Activated naive CD4-positive, alpha-beta T cell (primary cell): ENCODE measurements around the gene LIPG.

Experiments
- DNase-seq, 4 experiments: peaks; one replicate each; lab custom pipeline; 2025; lab: John Stamatoyannopoulos, UW

LIPG gene

DNA sequence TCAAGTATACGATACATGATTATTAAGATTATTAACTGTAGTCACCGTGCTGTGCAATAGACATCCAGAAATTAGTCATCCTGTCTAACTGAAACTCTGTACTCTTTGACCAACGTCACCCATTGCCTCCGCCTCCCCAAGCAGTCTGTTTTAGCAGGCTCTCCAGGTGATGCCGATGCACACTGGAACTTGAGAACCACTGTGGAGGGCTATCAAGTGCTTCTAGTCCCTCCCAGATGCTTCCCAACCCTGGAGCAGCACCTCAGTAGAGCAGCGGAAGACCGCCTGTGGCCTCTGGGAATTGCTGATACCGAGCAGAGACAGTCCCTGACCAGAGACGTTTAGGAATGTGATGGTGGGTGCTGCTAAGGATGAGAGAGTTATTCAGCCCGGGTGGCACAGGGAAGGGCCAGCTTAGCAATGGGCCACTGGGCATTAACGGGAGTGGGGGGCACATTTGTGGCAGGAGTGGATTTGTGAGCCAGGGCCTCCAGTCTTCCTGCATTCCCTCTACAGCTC is 50.7 kb downstream of the LIPG start:
- DNase-seq: no peak

GRCh38 chr18:49613141-49613640 is 51.3 kb downstream of the LIPG start:
- DNase-seq: no peak

GRCh38 chr18:49613641-49614151 is 51.8 kb downstream of the LIPG start:
- no peak for DNase-seq

DNA sequence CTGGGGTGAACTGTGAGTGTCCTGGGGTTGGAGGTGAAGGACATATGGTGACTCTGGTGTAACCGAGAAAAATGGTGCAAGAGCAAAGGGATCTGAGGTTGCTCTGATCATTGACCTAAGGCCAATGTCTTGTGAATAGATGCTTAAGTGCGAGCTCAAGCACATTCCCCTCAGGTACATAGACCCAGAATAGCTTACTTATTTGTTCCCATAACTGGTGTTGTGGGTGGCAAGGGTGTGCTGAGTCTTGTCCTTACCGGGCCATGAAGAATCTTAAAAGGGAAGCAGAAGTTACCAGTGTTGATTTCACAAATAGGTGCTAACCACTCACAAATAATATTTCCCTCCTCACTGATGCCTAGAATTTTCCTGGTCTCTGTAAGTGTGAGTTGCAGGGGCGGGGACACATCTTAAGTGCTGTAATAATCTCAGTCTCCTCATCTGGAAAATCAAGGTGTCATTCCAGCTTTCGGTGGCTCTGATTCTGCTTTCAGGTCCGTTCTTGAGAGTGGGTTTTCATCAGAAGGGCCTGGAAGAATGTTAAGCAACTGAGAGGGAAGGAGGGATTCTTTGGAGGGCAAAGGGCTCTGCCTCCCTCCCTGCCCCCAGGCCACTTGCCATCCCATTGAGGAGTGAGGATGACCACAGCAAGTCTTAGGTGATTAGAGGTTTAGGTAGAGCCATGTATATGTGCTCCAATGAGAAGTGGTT is 54.9 kb downstream of the LIPG start:
- no peak for DNase-seq

- no peak for DNase-seq
Measured at GRCh38 chr18:49617329-49617695, 55.5 kb downstream of the LIPG start.

GRCh38 chr18:49617865-49618264 is 56.0 kb downstream of the LIPG start:
- no peak for DNase-seq

DNA sequence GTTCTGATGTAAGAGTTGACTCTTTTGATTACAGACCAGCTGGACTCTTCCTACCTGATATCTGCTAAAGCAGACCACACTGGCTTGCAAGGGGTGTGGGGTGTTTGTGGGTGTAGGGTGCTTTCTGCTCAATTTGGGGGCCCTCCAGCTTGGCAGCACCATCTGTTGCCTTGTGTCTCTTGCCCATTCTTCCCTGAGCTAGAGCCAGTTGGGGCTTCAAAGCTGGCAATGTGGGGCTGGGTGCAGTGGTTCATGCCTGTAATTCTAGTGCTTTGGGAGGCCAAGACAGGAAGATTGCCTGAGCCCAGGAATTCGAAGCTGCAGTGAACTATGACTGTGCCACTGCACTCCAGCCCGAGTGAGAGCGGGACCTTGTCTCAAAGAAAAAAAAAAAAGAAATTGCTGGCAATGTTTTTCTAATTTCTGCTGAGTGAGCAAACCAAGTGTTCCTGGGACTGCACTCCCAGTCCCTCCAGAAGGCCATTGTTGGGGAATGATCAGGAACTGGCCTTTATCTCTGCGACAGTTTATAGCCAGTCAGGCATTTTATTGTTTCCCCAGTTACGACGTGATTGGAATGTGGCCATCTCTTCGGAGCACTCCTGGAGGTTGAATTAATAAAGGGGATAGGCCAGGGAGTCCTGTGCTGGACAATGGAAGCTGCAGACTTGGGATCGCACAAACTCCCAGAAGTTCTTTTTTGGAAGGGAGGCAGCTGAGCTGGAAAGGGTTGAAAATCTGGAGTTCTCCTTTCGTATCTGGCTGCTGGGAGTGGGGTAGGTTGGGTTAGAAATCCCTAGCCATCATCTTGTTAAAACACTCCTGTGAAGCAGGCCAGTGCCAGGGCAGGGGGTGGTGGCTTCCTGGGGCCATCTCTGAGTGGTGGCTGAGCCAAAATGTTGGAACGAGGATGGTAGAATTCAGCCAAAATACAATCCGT is 57.2 kb downstream of the LIPG start:
- no peak for DNase-seq

- no peak for DNase-seq
Measured at GRCh38 chr18:49619801-49620200, 57.9 kb downstream of the LIPG start.

DNA sequence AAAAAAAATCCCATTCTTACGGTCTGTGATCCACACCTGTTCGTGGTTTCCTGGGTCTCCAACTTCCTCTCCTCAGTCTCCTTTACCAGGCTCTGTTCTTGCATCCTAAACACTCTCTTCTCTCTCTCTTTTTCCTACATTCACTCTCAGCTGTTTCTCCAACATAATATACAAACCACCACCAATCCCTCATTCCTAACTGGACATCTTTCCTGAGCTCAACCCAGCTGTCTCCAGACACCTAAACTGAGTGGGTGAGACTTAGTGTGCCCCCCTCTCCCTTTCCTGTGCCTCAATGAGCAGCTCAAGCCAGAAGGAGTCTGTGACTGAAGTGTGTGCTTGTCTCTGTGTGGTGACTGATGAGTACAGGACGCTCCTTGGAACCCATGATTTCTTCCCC is 59.4 kb downstream of the LIPG start:
- no peak for DNase-seq

- no peak for DNase-seq
Measured at GRCh38 chr18:49621717-49622351, 60.0 kb downstream of the LIPG start.

GRCh38 chr18:49623571-49623970 is 61.7 kb downstream of the LIPG start:
- DNase-seq: no peak

DNA sequence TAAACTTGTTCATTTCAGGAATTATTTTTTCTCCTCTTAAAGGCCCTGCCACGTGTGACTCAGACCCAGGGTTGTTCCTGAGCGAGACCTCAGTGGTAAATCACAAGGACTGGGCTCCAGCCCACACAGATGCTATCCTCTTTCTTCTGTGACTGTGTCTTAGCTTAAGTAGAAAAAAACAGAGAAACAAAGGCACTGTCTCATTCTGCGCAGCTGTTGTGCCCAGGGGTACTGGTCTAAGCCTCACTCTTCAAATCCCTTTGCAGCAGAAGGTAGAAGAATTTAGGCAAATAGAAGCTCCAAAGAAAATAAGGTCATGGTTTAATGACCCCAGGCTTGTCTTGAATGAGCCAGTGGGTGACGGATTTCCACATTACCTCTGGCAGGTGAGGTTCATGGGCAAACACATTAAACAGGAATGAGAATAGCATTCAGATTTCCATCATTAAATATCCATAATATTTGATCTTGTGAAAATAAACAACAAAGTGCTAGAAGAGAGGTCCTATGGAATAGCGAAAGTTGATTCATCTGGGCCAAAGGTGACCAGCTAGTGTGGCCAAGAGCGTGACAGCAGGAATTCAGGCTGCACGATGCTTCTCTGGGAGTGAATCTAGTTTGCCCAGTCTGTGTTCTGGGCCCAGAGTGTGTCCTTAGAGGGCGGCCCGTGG is 63.3 kb downstream of the LIPG start:
- DNase-seq: no peak

DNA sequence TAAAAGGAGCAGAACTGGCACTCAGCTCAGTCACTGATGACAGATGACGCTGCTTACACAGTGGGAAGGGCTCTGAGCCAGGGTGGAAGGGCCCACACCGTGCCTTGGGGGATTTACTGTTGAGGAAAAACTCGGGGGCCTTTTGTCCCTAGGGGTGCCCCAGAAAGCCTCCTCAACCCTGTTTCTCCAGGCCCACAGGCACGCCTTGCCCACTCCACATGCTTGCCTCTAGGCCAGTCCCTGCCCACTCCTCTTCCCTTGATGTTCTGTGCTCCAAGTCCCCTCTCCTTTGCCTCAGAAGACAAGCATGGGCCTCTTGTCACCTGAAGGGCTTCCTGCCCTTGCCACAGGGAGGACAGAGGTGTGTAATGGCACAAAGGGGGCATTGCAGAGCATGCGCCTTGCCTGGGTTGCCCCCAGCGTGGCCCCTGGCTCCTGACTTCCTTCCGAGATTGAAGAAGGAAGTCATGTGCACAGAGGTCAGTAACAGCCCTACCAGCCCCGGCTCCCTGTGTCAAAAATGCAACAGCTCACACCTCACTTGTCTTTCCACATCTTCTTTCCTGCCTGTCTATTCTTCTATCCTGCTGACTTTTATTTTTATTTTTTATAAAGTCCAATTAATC is 65.1 kb downstream of the LIPG start:
- no peak for DNase-seq

- DNase-seq: no peak
Measured at GRCh38 chr18:49628119-49628518, 66.3 kb downstream of the LIPG start.

DNA sequence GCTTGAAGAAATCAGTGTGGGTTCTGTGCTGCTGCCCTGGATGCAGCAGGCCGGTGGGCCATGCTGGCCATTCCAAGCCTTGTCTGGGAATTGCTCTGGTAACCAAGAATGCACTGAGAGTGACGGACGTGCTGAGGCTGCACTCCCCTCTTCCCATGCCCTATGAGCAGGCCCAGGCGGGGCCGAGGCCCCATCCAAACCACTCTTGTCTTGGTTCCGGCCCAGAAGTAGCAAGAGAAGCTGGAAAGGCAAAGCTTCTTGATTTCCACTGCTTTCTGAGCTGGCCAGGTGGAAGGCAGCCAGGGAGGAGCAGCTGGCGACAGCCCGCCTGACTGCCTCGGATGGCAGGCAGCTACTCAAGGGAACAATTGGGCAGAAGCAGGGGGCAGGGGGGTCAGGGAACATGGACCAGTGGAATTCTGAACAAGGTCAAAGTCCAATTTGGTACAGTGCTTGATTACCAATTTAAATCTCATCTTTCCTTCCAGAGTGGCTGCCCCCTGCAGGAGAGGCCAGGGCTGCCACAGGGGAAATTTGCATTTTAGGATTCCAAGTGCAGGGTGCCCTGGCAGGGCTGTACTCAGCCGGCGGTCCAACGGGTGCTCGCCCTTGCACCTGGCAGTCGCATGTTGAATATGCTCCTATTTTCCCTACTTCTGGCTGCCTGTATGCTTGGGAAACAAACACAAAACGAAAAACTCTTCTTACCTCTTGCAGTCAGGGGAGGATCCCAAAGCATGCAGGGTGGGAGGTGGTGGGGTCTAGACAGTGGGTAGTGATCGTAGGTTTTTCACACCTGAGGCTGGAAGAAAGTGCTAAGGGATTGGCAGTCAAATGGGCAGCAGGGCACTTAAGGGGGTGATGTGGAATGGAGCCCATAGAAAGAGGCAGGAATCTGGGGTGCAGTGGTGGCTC is 67.3 kb downstream of the LIPG start:
- DNase-seq: no peak

DNA sequence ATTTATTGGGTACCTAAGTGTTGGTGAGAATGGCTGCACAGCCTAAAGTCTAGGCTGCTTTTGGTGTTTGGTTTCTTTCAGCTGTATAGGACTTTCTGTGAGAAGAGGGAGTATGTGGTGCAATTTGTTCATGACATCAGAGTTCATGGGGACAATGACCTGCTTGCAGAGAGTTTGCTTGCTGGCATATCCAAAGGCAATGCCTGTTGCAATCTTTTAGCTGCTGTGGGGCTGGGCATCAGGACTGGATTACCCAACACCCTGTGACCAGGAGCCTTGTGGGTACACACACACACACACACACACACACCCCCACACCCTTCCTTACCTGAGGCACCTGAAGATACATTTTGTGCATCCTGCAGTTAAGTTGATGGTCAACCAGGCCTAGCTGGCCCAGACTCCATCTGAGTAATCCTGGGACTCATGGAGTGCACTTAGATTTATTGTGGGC is 68.4 kb downstream of the LIPG start:
- no peak for DNase-seq

- no peak for DNase-seq
Measured at GRCh38 chr18:49631146-49631866, 69.4 kb downstream of the LIPG start.

- DNase-seq: no peak
Measured at GRCh38 chr18:49632588-49632987, 70.7 kb downstream of the LIPG start.

- no peak for DNase-seq
Measured at GRCh38 chr18:49638209-49638785, 76.4 kb downstream of the LIPG start.
